GM12873 (cell line): ENCODE measurements around the gene CTXN1.

Source experiments
- CTCF ChIP-seq: IDR thresholded peaks from 2 replicates; pipeline ENCODE4 v1.5.1; 2012; ENCODE audit warnings: low read depth, mild to moderate bottlenecking, moderate library complexity, low read length, control low read depth; ENCODE audit not compliant: insufficient read depth; ENCODE audit errors: missing control alignments

The CTXN1 gene

GRCh38 chr19:7913652-7914051 lies 12.3 kb downstream of the CTXN1 start:
- no peak for TF ChIP-seq CTCF

- no peak for TF ChIP-seq CTCF
Measured at GRCh38 chr19:7912697-7913564, 13.0 kb downstream of the CTXN1 start.

- TF ChIP-seq CTCF: no peak
Measured at GRCh38 chr19:7912144-7912696, 13.7 kb downstream of the CTXN1 start.

- TF ChIP-seq CTCF: no peak
Measured at GRCh38 chr19:7911508-7912143, 14.3 kb downstream of the CTXN1 start.

- TF ChIP-seq CTCF: no peak
Measured at GRCh38 chr19:7910321-7911161, 15.4 kb downstream of the CTXN1 start.

GRCh38 chr19:7909471-7910067 lies 16.4 kb downstream of the CTXN1 start:
- TF ChIP-seq CTCF: no peak
